Pons (tissue), 1 donor: ENCODE results near the gene GBA3.

ENCODE experiments used
- DNase-seq: peaks from one replicate; pipeline ENCODE4 v3.0.0-alpha.2; 2016; ENCODE audit warnings: low spot score

GBA3 gene

GRCh38 chr4:22692736-22693135 is at the start of gene GBA3:
Gene GBA3 (plus strand): TSS chr4:22692937.
- no peak for DNase-seq

- DNase-seq = no peak
Observed at GRCh38 chr4:22643952-22644351, 48.8 kb upstream of the GBA3 start.

DNA sequence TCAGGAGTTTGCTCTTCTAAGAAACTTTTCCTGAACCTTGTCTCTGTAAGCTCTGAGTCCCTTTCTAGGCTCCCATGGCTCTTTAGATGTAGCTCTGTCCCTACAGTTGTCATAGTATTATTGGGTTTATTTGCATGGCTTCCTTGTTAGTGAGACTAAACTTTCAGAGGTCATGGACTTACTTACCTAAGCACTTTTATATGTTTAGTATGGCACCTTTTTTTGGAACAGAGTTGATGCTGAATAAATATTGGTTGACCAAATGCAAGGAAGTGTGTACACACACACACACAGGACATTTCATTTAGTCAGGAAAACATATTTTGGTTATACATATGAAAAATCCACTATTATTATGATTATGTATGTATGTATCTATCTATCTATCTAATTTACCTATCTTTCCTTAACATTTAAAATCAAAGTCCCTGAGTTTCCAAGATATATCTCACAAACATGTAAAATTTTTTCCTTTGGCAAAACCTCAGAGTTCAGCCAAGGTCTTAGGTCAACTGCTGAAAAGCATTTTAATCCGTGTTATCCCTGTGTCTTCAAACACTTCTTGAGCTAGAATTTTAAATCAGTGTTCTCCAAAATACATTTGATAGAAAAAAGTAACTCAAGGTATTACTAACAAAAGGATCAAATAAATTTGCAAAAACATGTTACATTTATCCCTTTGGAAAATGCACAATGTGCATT is 47.1 kb upstream of the GBA3 start:
- DNase-seq = no peak

DNA sequence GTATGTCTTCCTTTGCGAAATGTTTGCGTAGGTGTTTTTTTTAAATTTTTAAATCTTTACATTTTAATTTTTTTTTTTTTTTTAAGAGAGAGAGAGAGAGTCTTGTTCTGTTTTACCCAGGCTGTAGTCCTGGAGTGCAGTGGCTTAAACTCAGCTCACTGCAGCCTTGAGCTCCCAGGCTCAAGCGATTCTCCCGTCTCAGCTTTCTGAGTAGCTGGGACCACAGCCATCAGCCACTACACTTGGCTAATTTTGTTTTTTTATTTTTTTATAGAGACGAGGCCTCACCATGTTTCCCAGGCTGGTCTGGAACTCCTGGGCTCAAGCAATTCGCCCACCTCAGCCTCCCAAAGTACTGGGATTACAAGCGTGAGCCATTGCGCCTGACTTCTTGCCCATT is 43.7 kb upstream of the GBA3 start:
- no peak for DNase-seq

- DNase-seq = no peak
Observed at GRCh38 chr4:22650771-22651170, 42.0 kb upstream of the GBA3 start.

GRCh38 chr4:22653752-22654151 is 39.0 kb upstream of the GBA3 start:
- no peak for DNase-seq

DNA sequence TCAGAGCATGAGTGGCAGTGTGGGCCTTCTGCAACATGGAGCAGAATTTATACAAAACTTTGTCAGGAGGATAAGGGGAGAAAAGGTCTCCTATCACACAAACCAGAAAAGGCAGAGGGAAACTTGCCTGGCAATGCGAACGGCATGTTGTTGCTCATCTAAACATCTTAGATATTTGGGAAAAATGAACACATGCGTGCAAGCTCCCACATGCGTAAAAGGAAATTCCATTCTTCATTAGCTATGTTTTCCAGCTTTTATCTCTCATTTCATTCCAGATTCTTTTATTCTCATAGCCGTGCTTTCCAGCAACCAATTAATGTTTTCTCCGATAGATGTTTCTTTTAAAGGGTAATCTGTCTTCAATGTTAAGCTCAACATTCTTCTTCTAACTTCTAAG is 31.3 kb upstream of the GBA3 start:
- DNase-seq = no peak

- DNase-seq = no peak
Observed at GRCh38 chr4:22667332-22667940, 25.3 kb upstream of the GBA3 start.

DNA sequence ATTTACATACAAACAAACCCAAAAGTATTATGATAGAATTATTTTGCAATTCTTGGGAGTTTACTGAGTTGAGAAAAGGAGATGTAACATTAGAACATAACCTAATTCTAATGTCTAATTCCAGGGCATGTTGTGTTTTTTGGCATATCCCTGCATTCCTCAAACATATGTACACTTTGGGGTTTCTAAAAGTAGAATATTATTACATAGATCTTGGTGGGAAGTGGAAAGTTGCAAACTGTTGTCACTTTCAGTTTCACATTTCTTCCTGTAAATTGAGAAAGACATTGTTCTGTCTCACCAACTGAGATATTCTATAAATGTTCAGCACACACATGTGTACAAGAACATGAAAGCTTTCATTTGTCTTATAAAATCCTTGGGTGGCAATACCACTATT is 24.4 kb upstream of the GBA3 start:
- no peak for DNase-seq

GRCh38 chr4:22668702-22669101 is 24.0 kb upstream of the GBA3 start:
- no peak for DNase-seq

GRCh38 chr4:22670956-22671355 is 21.8 kb upstream of the GBA3 start:
- no peak for DNase-seq

DNA sequence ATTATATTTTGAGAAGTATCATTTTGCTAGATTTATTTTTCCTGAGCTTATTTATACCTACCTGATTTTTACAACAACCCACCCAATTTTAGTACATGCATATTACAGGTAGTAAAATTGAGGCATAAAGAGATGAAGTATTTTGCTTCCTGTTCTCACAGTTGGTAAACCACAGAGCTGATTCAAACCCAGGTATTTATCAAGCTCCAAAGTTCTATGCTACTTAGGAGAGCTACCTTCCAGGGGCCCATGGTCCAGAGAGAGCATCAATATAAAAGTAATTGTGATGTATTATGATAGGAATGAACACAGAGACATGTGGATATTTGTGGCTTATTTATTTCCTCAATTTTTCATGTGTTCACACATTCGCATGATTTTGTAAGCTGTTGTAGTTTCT is 20.2 kb upstream of the GBA3 start:
- DNase-seq = no peak

DNA sequence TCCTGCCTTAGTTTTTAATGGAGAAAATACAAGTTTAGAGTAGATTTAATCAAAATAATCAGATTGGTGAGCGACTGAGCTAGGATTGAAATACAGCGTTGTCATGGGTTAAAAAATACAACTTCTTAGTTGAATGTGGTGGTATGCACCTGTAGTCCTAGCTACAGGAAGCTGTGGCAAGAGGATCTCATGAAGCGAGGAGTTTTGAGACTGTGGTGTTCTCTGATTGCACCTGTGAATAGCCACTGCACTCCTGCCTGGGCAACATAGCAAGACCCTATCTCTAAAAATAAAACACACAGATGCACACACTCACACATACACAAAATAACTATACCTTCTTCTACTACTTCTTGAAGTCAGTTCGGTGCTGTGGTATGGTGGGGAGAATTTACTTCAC is 19.8 kb upstream of the GBA3 start:
- no peak for DNase-seq

DNA sequence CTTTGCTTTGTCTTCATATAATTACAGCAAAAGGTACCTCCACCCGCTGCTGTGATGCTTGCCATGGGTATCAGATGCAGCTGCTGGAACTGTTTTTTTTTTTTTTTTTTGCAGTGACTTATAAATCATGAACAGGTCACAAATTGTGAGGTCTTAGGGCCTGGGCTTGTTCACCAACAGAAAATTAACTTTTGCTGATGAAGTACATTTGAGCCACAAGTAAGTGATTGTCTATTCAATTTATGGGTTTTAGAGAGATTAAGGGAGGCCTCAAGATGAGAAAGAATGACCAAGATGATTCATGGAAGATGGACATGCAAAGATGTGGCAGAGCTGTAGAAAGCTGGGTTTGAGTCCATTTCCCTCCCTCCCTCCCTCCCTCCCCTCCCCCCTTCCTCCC is 18.0 kb upstream of the GBA3 start:
- no peak for DNase-seq

DNA sequence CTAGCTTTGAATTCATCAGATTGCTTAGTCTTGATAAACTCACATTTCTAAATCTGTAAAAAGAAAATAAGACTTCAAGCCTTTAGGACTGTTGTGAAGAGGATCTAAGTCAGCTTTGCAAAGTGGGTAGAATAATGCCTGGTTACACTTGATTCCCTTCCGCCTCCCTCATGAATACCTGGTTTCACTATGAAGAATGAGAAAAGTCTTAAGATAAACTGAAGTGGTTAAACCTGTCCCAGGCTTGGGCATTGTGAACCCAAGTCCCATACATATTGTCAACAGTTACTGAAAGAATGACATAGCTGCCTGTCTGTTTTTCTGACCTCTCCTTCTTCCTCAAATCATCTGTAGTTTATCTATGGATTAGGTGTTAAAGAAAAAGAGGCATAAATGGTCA is 16.7 kb upstream of the GBA3 start:
- DNase-seq = no peak

- DNase-seq = no peak
Observed at GRCh38 chr4:22677780-22678179, 15.0 kb upstream of the GBA3 start.

DNA sequence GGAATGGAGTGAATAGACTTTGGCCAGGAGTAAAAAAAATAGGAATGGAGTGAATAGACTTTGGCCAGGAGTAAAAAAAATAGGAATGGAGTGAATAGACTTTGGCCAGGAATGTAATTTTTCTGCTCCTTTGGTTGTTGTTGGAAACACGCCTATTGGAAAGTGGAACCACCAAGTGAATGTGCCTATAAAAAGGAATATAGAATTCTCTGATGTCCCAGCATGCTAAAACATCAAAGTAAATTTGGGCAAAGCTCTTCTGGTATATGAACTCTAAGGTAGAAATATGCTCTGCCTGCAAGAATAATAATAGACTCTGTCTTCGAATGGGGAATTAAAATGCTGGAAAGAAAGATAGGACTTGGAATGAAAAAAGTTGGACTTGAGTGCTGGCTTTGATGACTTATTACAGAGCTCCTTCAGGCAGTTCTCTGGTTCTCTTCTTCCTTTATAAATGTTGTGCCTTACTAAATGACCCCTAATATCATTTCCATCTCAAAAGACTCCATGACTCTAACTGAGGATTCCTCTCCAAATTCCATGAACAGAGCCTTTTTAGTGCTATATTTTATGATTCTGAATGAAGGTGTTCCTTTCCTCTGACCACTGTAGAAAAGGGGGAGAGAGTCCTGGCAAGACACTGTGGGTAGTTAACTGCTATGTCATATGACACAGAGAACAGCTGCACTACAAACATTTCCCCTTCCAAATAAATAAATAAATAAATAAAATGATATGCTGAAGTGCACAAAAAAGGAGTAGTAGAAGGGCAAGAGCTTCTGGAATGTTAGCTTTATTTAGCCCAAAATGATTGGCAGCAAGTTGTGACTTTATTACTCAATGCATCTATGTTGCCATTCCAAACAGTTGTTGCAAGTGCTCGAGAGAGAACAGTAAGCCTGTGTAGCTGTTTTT is 13.5 kb upstream of the GBA3 start:
- DNase-seq = peak; percentile 37

GRCh38 chr4:22680065-22680642 is 12.6 kb upstream of the GBA3 start:
- no peak for DNase-seq

DNA sequence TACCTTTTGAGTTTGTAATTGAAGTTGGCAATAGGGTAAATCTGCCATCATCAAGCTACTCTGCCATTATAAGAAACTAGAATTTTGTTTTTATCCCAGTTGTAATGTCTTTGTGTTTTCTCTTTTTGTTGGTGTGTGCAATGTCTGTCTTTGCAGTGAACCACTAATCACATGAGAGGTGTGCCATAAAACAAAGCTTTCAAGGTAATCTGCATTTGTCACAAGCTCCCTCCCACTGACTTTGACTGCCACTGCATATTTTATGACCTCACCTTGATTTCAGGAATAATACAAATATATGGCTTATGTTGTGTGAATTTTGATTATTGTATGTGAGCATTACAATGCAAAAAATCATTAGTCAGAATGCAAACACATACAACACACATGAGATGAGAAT is 9.0 kb upstream of the GBA3 start:
- no peak for DNase-seq

GRCh38 chr4:22686141-22686540 is 6.6 kb upstream of the GBA3 start:
- no peak for DNase-seq

- DNase-seq = no peak
Observed at GRCh38 chr4:22688236-22688635, 4.5 kb upstream of the GBA3 start.

DNA sequence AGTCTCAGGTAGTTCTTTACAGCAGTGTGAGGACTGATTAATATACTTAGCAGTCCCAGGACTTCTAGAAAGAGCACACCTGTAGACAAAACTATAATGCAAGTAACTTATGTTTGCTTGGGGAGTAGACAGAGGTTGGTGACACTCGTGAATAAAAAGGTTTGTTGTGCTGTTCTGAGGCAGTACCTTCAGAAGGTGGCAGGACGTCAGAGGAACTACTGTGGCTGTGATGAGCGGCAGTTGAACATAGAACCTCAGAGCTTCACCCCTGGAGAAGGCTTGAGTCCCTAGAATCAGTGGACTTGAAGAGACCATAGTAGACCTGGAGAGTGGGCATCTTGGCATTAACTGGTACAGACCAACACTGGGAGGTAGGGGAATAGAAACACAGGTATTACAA is 3.3 kb upstream of the GBA3 start:
- no peak for DNase-seq

GRCh38 chr4:22695029-22695428 is 2.3 kb downstream of the GBA3 start:
- DNase-seq = no peak
